HepG2 (cell line): Measurements from ENCODE around the gene GNA12. TPM values are rescaled to one million over a fixed set of nuclear protein-coding genes. Genes with fewer than 3 reads are reported as not detected.
A peak's percentile ranks its signal among the peaks of the same experiment; 100 is the strongest.

Experiments
- ATAC-seq: fragments of 200-7000 bp; cut with Tn5 transposase; 3 replicates; pipeline ENCODE4 v1.9.1; 2020; ENCODE audit warnings: mild to moderate bottlenecking, moderate library complexity
- BruUV-seq: library from RNA; stranded (reverse); fragments of 400-500 nt; replicated peaks from 2 replicates; lab custom pipeline; 2021; lab: Mats Ljungman, UMichigan
- CTCF ChIA-PET: fragments of 300-600 bp; formaldehyde crosslinking; extraction: SDS; loops from one replicate; lab custom pipeline; 2021; ENCODE audit warnings: low total read pairs, inconsistent platforms, low intra/inter-chr PET ratio; lab: Yijun Ruan, JAX
- POLR2A ChIA-PET: fragments of 350-600 bp; sonication (Branson Sonifier 250); formaldehyde crosslinking; loops from one replicate; lab custom pipeline; 2020; ENCODE audit warnings: antibody characterized with exemption, inconsistent platforms; lab: Yijun Ruan, JAX
- DNase-seq: peaks from one replicate; pipeline ENCODE4 v3.0.0-alpha.2; 2015; ENCODE audit warnings: low spot score
- FAIRE-seq: peaks from 3 replicates; lab custom pipeline; 2011; peaks lifted over from hg19 to GRCh38; lab: Jason Lieb, UNC
- H2AFZ ChIP-seq: one replicate; pipeline ENCODE4 v1.6.1; 2011; ENCODE audit warnings: low read length, inconsistent platforms
- H3K27ac ChIP-seq: fragments of 300-600 bp; 3 replicates; pipeline ENCODE4 v1.8.0; 2011; ENCODE audit warnings: mixed run types, mild to moderate bottlenecking, mixed read lengths, low read length, inconsistent platforms; ENCODE audit not compliant: insufficient read depth; ENCODE audit errors: extremely low read length
- H3K27me3 ChIP-seq, 2 experiments: fragments of 200-600 bp in 1 of 2; 2 replicates in 1 of 2; 3 replicates in 1 of 2; pipeline versions ENCODE4 v1.6.0 to v1.8.0; 2011; ENCODE audit warnings: low read length in 2 of 2, mild to moderate bottlenecking in 2 of 2, moderate library complexity in 2 of 2, inconsistent platforms in 1 of 2; ENCODE audit not compliant: insufficient read depth in 2 of 2, control insufficient read depth in 1 of 2
- H3K36me3 ChIP-seq, 2 experiments: fragments of 200-600 bp in 1 of 2; replicated peaks in 1 of 2; 2 replicates in 1 of 2; 3 replicates in 1 of 2; pipeline versions ENCODE4 v1.5.1 to v1.8.0; 2011; ENCODE audit warnings: low read length in 2 of 2, inconsistent platforms in 1 of 2; ENCODE audit not compliant: insufficient read depth in 2 of 2, control insufficient read depth in 1 of 2
- H3K4me1 ChIP-seq: 2 replicates; pipeline ENCODE4 v1.5.1; 2012; ENCODE audit warnings: low read length, inconsistent platforms; ENCODE audit not compliant: insufficient read depth
- H3K4me2 ChIP-seq: 2 replicates; pipeline ENCODE4 v1.6.0; 2011; ENCODE audit warnings: low read depth, low read length, inconsistent platforms
- H3K4me3 ChIP-seq, 3 experiments: fragments of 200-600 bp in 1 of 3; sonication (generic), shearing (Covaris generic) in 1 of 3; replicated peaks in 1 of 3; 2 replicates each; pipeline ENCODE4 v1.5.1; 2011 to 2016; ENCODE audit warnings: low read length in 3 of 3, inconsistent platforms in 2 of 3, low read depth in 2 of 3, mild to moderate bottlenecking in 2 of 3, control low read depth in 1 of 3, mixed read lengths in 1 of 3; ENCODE audit not compliant: insufficient read depth in 1 of 3
- H3K79me2 ChIP-seq: one replicate; pipeline ENCODE4 v1.6.1; 2011; ENCODE audit warnings: low read length, inconsistent platforms; ENCODE audit not compliant: insufficient read depth
- H3K9ac ChIP-seq: 2 replicates; pipeline ENCODE4 v1.6.0; 2011; ENCODE audit warnings: mild to moderate bottlenecking, low read depth, low read length, inconsistent platforms; ENCODE audit not compliant: insufficient read depth
- H3K9me3 ChIP-seq: 2 replicates; pipeline ENCODE4 v1.5.1; 2012; ENCODE audit warnings: mild to moderate bottlenecking, low read length
- H4K20me1 ChIP-seq: 2 replicates; pipeline ENCODE4 v1.6.0; 2011; ENCODE audit warnings: inconsistent platforms, mild to moderate bottlenecking, low read length, moderate library complexity; ENCODE audit not compliant: insufficient read depth
- ADNP ChIP-seq: sonication (generic); formaldehyde crosslinking; IDR thresholded peaks from 2 replicates; pipeline ENCODE4 v1.4.0; 2020; ENCODE audit warnings: missing genetic modification reagents
- CBFB ChIP-seq: sonication (generic); formaldehyde crosslinking; IDR thresholded peaks from 2 replicates; pipeline ENCODE4 v1.4.0; 2020; ENCODE audit warnings: missing genetic modification reagents
- EED ChIP-seq: sonication (generic); formaldehyde crosslinking; IDR thresholded peaks from 2 replicates; pipeline ENCODE4 v1.5.0; 2020; ENCODE audit warnings: mild to moderate bottlenecking, missing genetic modification reagents
- ESRRA ChIP-seq: sonication (generic); formaldehyde crosslinking; IDR thresholded peaks from 2 replicates; pipeline ENCODE4 v1.5.1; 2020; ENCODE audit warnings: mild to moderate bottlenecking, low read depth, missing genetic modification reagents
- FOSL1 ChIP-seq: sonication (generic); formaldehyde crosslinking; IDR thresholded peaks from 2 replicates; pipeline ENCODE4 v1.9.0; 2021; ENCODE audit warnings: missing genetic modification reagents, borderline replicate concordance
- KDM4B ChIP-seq: sonication (generic); formaldehyde crosslinking; IDR thresholded peaks from 2 replicates; pipeline ENCODE4 v1.4.0; 2020; ENCODE audit warnings: missing genetic modification reagents
- MAFG ChIP-seq: sonication (generic); formaldehyde crosslinking; IDR thresholded peaks from 2 replicates; pipeline ENCODE4 v1.5.1; 2020; ENCODE audit warnings: mild to moderate bottlenecking, missing genetic modification reagents
- MAFK ChIP-seq, 2 experiments: IDR thresholded peaks in 1 of 2; conservative IDR thresholded peaks in 1 of 2; 2 replicates each; pipeline ENCODE4 v1.6.1; 2011; ENCODE audit warnings: improper control_type of control experiment in 2 of 2, low read length in 2 of 2
- PAWR ChIP-seq: sonication (generic); formaldehyde crosslinking; IDR thresholded peaks from 2 replicates; pipeline ENCODE4 v1.4.0; 2020; ENCODE audit warnings: missing genetic modification reagents, mild to moderate bottlenecking, borderline replicate concordance
- SYNCRIP ChIP-seq: fragments of 200-400 bp; formaldehyde crosslinking; IDR thresholded peaks from 2 replicates; pipeline ENCODE4 v1.6.1; 2018; ENCODE audit warnings: mild to moderate bottlenecking, low read depth, low read length; ENCODE audit not compliant: insufficient read depth
- ZNF749 ChIP-seq: sonication (generic); formaldehyde crosslinking; IDR thresholded peaks from 2 replicates; pipeline ENCODE4 v1.8.0; 2022; ENCODE audit warnings: mild to moderate bottlenecking, missing genetic modification reagents, moderate library complexity, borderline replicate concordance
- WGBS: methylation state at CpG from one replicate; pipeline ENCODE4 v1.1.6; 2017; ENCODE audit warnings: low lambda C conversion rate; 5-methylcytosine and 5-hydroxymethylcytosine counted together
- in situ Hi-C: cut with HindIII; loops from 2 replicates; pipeline ENCODE4 v1.10.0; 2017; ENCODE audit warnings: low pct_unique_long_range_greater_than_20kb; ENCODE audit not compliant: extremely low pct_ligation_motif_present
- intact Hi-C: fragments of 100-400 bp; cut with micrococcal nuclease; formaldehyde crosslinking; loops from one replicate; pipeline ENCODE4 v1.10.0; 2022; ENCODE audit not compliant: unreplicated experiment
- polyA plus RNA-seq, 8 experiments: library from polyadenylated mRNA; depleted of rRNA in 3 of 8; stranded (reverse) in 7 of 8; unstranded in 1 of 8; fragments of >200 nt; fragmentation: Illumina TruSeq in 4 of 8; extraction: Trizol in 4 of 8; gene quantifications; 2 replicates each; pipeline versions ENCODE4 v1.2.1 to v1.2.3, GENCODE V29; 2011 to 2016; ENCODE audit warnings: low read depth in 4 of 8, missing spikeins in 1 of 8, mixed read lengths in 1 of 8; ENCODE audit not compliant: insufficient read depth in 1 of 8
- total RNA-seq, 5 experiments: library from RNA; depleted of rRNA; stranded (reverse); fragments of >200 nt; fragmentation: Illumina TruSeq; extraction: Trizol; gene quantifications; 2 replicates each; pipeline ENCODE4 v1.2.3, GENCODE V29; 2016; ENCODE audit warnings: low read depth in 1 of 5
- TF ChIP-seq, protein P1 (sequence below): sonication (generic); formaldehyde crosslinking; conservative IDR thresholded peaks from 2 replicates; pipeline ENCODE4 v1.8.0; 2022; ENCODE audit warnings: missing genetic modification reagents

Gene GNA12
- total and polyA plus RNA-seq, 2 of the 13 experiments (the other 11 are each of a cell fraction or from before 2014, with no cell fraction given), result 16.2 to 50.9 TPM

GRCh38 chr7:2701832-2702593 lies 142.1 kb downstream of the GNA12 start:
- Histone ChIP-seq H3K36me3 (no peaks in the 10 kb centered on the region), H3K4me3 (no peak overlapping the region), H3K79me2 (no peaks in the 10 kb centered on the region), H3K9ac (no peak overlapping the region), H3K27ac (no peak overlapping the region), H4K20me1 (no peaks in the 10 kb centered on the region), H3K27me3 (peaks cover 22 to 67% of the 10 kb centered on the region in 2 experiments; a peak in 3 of 5 replicates), H2AFZ (no peak overlapping the region), H3K9me3 (no peaks in the 10 kb centered on the region), H3K4me1 (peaks cover 6% of the 10 kb centered on the region), H3K4me2 (no peak overlapping the region)
- WGBS, result 17% methylated on average over 11 of the region's 12 CpGs
- ChIA-PET CTCF (no interaction called here), POLR2A (no interaction called here)
- TF ChIP-seq, protein P1, sequence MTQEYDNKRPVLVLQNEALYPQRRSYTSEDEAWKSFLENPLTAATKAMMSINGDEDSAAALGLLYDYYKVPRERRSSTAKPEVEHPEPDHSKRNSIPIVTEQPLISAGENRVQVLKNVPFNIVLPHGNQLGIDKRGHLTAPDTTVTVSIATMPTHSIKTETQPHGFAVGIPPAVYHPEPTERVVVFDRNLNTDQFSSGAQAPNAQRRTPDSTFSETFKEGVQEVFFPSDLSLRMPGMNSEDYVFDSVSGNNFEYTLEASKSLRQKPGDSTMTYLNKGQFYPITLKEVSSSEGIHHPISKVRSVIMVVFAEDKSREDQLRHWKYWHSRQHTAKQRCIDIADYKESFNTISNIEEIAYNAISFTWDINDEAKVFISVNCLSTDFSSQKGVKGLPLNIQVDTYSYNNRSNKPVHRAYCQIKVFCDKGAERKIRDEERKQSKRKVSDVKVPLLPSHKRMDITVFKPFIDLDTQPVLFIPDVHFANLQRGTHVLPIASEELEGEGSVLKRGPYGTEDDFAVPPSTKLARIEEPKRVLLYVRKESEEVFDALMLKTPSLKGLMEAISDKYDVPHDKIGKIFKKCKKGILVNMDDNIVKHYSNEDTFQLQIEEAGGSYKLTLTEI, result no peak
- TF ChIP-seq EED (no peak), CBFB (CRISPR knock-in tag) (no peak), KDM4B (CRISPR knock-in tag) (no peak), MAFG (no peak), MAFK (conservative IDR thresholded peaks at IDR 0.05 in 1 of 2, IDR thresholded peaks at IDR 0.05 in 1 of 2; ENCODE audit: low read length in 2 of 2) (no peak), ESRRA (CRISPR knock-in tag) (no peak), ZNF749 (no peak), SYNCRIP (no peak), ADNP (CRISPR knock-in tag) (no peak), PAWR (CRISPR knock-in tag) (no peak), FOSL1 (CRISPR knock-in tag) (no peak)
- FAIRE-seq, result no peak
- no peak for DNase-seq
- peak; percentile 50 for ATAC-seq
- intact Hi-C loops (no loop called here), in situ Hi-C loops (no loop called here)
- no TSS peak for BruUV-seq
